OCI-LY7 (cell line): ENCODE data around the gene PRR7. TPM values are rescaled to one million over a fixed set of nuclear protein-coding genes. Genes with fewer than 3 reads are reported as not detected.

Experiments
- BruUV-seq: library from RNA; stranded (reverse); fragments of 400-500 nt; replicated peaks from 2 replicates; lab custom pipeline; 2021; lab: Mats Ljungman, UMichigan
- CTCF ChIA-PET: fragments of 300-600 bp; sonication (Branson Sonifier 250); formaldehyde crosslinking; loops from one replicate; lab custom pipeline; 2022; ENCODE audit warnings: antibody characterized with exemption; ENCODE audit not compliant: unreplicated experiment; lab: Charles Lee
- POLR2A ChIA-PET: fragments of 300-600 bp; sonication (Branson Sonifier 250); formaldehyde crosslinking; loops from one replicate; lab custom pipeline; 2022; ENCODE audit warnings: antibody characterized with exemption; lab: Charles Lee
- DNase-seq: peaks from one replicate; pipeline ENCODE4 v3.0.0-alpha.2; 2015; ENCODE audit warnings: low spot score
- H2AFZ ChIP-seq: fragments of 200-600 bp; sonication (generic), shearing (Covaris generic); 2 replicates; pipeline ENCODE4 v1.6.1; 2014; ENCODE audit warnings: mild to moderate bottlenecking, antibody characterized with exemption, low read length, moderate library complexity
- H3K27ac ChIP-seq: fragments of 200-600 bp; sonication (generic); 2 replicates; pipeline ENCODE4 v1.5.1; 2014; ENCODE audit warnings: mixed run types, low read depth, mild to moderate bottlenecking, moderate library complexity, low read length, inconsistent platforms; ENCODE audit not compliant: poor library complexity, severe bottlenecking
- H3K36me3 ChIP-seq: fragments of 200-600 bp; sonication (generic); 2 replicates; pipeline ENCODE4 v1.6.1; 2014; ENCODE audit warnings: mild to moderate bottlenecking, antibody characterized with exemption, low read length, moderate library complexity, mixed read lengths; ENCODE audit not compliant: insufficient read depth
- H3K4me1 ChIP-seq: fragments of 200-600 bp; sonication (generic); 2 replicates; pipeline ENCODE4 v1.5.1; 2014; ENCODE audit warnings: mild to moderate bottlenecking, low read length; ENCODE audit not compliant: insufficient read depth, poor library complexity, severe bottlenecking
- H3K4me2 ChIP-seq: fragments of 200-600 bp; sonication (generic); 2 replicates; pipeline ENCODE4 v1.6.1; 2014; ENCODE audit warnings: mild to moderate bottlenecking, low read length
- H3K4me3 ChIP-seq: fragments of 200-600 bp; sonication (generic); 2 replicates; pipeline ENCODE4 v1.5.1; 2014; ENCODE audit warnings: mild to moderate bottlenecking, low read depth, low read length; ENCODE audit not compliant: poor library complexity, severe bottlenecking
- H3K79me2 ChIP-seq: fragments of 200-600 bp; sonication (generic); 2 replicates; pipeline ENCODE4 v1.6.1; 2016; ENCODE audit warnings: low read depth, mild to moderate bottlenecking, low read length, moderate library complexity, mixed read lengths; ENCODE audit not compliant: insufficient read depth
- H3K9me2 ChIP-seq: fragments of 200-600 bp; sonication (generic); 2 replicates; pipeline ENCODE4 v1.6.1; 2016; ENCODE audit warnings: mild to moderate bottlenecking, low read length, mixed read lengths; ENCODE audit not compliant: insufficient read depth
- H3K9me3 ChIP-seq: fragments of 200-600 bp; sonication (generic); 2 replicates; pipeline ENCODE4 v1.6.1; 2014; ENCODE audit warnings: mild to moderate bottlenecking, mixed run types, low read length, mixed read lengths
- H4K20me1 ChIP-seq: fragments of 200-600 bp; sonication (generic); 2 replicates; pipeline ENCODE4 v1.6.1; 2014; ENCODE audit warnings: mild to moderate bottlenecking, antibody characterized with exemption, low read length, moderate library complexity, mixed read lengths; ENCODE audit not compliant: insufficient read depth
- EZH2phosphoT487 ChIP-seq: fragments of 200-600 bp; sonication (generic); IDR thresholded peaks from 2 replicates; pipeline ENCODE4 v1.6.1; 2018; ENCODE audit warnings: low read depth, borderline replicate concordance, mild to moderate bottlenecking, mixed run types, antibody characterized with exemption, low read length, moderate library complexity, mixed read lengths
- intact Hi-C: fragments of 100-400 bp; cut with micrococcal nuclease; formaldehyde crosslinking; loops from one replicate; pipeline ENCODE4 v1.10.0; 2022; ENCODE audit not compliant: unreplicated experiment
- total RNA-seq, 2 experiments: library from RNA; depleted of rRNA in 1 of 2; stranded (reverse); fragments of >200 nt in 1 of 2; shearing (Covaris generic) in 1 of 2; gene quantifications; 2 replicates each; pipeline ENCODE4 v1.2.3, GENCODE V29; 2014 to 2022
- TF ChIP-seq, protein P1 (sequence below): fragments of 200-600 bp; sonication (generic); conservative IDR thresholded peaks from 2 replicates; pipeline ENCODE4 v1.5.1; 2014; ENCODE audit warnings: mild to moderate bottlenecking, antibody characterized with exemption, low read length, moderate library complexity, mixed read lengths

Gene PRR7
- total RNA-seq, 2 experiments from 2014 or later, result 12.8 to 13.6 TPM

DNA sequence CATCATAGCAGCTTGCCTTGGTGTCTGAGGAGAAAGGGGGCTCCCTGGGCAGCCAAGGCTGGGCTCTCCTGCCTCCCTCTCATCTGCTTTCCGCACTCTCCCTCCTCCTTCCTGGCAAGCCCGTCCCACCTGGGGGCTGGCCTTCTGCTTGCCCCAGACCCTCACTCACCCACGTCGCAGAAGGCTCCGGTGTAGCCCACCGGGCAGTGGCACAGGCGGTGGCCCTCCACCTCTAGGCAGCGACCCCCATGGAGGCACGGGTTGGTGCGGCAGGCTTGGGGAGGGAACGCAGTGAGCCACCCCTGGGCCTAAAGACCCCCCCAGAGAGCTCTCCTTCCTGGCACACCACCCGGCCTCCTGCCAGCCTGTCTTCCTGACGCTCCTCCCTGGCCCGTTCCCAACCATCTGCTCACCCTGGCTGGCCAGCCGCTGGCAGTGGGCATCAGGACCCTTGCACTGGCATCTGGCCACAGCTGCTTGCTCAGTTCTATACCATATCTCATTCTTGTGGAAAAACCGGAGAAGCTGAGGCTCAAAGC is 41.9 kb upstream of the PRR7 start:
- Histone ChIP-seq H3K4me2 (peak overlapping the region; percentile 73), H3K4me3 (peak overlapping the region; percentile 62), H3K4me1 (peaks cover 18% of the 10 kb centered on the region), H4K20me1 (no peaks in the 10 kb centered on the region), H3K79me2 (no peaks in the 10 kb centered on the region), H2AFZ (peak overlapping the region; percentile 58; the same call in 1 of the 2 replicates), H3K9me2 (no peaks in the 10 kb centered on the region), H3K9me3 (no peaks in the 10 kb centered on the region), H3K27ac (no peak overlapping the region), H3K36me3 (no peaks in the 10 kb centered on the region)
- no peak for DNase-seq
- intact Hi-C loops, result loop anchor here (1.0 to 10.0 kb wide), 3 partner anchors 42 to 190 kb away; partner anchors contain the start of genes PRR7 and TMED9
- no peak for TF ChIP-seq EZH2phosphoT487
- TF ChIP-seq, protein P1, sequence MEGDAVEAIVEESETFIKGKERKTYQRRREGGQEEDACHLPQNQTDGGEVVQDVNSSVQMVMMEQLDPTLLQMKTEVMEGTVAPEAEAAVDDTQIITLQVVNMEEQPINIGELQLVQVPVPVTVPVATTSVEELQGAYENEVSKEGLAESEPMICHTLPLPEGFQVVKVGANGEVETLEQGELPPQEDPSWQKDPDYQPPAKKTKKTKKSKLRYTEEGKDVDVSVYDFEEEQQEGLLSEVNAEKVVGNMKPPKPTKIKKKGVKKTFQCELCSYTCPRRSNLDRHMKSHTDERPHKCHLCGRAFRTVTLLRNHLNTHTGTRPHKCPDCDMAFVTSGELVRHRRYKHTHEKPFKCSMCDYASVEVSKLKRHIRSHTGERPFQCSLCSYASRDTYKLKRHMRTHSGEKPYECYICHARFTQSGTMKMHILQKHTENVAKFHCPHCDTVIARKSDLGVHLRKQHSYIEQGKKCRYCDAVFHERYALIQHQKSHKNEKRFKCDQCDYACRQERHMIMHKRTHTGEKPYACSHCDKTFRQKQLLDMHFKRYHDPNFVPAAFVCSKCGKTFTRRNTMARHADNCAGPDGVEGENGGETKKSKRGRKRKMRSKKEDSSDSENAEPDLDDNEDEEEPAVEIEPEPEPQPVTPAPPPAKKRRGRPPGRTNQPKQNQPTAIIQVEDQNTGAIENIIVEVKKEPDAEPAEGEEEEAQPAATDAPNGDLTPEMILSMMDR, result no peak
- POLR2A ChIA-PET, result interaction anchor here (0.6 to 2.6 kb wide), 8 partner anchors 10 to 56 kb away, joined by 3 to 10 read pairs (median 5); partner anchors contain the start of gene GRK6
- no TSS peak for BruUV-seq
- CTCF ChIA-PET, result interaction anchor here (0.6 to 3.5 kb wide), 7 partner anchors 15 to 51 kb away, joined by 3 to 25 read pairs (median 7); no protein-coding TSS in a partner anchor

DNA sequence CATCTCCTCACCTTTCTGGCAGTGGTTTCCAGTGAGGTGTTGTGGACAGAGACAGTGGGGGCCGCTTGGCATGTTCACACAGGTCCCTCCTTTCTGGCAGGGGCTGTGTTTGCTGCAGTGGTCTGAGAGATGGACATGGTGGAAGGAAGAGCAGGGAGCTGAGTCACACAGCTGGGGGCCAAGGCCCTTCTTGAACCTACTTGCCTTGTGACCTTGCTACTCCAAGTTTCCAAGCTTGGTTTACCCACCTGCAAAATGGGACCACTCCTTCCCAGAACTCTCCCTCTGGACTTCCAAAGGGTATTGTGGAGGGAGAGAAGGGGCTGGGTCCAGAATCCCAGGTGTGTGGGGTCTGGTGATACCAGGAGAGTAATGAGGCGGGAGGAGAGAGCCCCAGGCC is 41.3 kb upstream of the PRR7 start:
- peaks cover 18% of the 10 kb centered on the region for H3K4me1 ChIP-seq
- no TSS peak for BruUV-seq
- H3K79me2 ChIP-seq, result no peaks in the 10 kb centered on the region
- H3K36me3 ChIP-seq, result no peaks in the 10 kb centered on the region
- DNase-seq, result no peak
- H3K27ac ChIP-seq, result no peak overlapping the region
- no peaks in the 10 kb centered on the region for H4K20me1 ChIP-seq
- no peaks in the 10 kb centered on the region for H3K9me3 ChIP-seq
- ChIA-PET POLR2A (interaction anchor here (0.6 to 2.1 kb wide), 4 partner anchors 16 to 57 kb away, joined by 3 to 9 read pairs (median 6); partner anchors contain the start of gene GRK6), CTCF (interaction anchor here (3.5 kb wide), 1 partner anchor 47 kb away, joined by 11 read pairs; no protein-coding TSS in a partner anchor)
- no peak overlapping the region for H2AFZ ChIP-seq
- H3K4me2 ChIP-seq, result no peak overlapping the region
- intact Hi-C loops, result loop anchor here (10.0 kb wide), 1 partner anchor 189 kb away; the partner anchor contains the start of gene TMED9
- H3K9me2 ChIP-seq, result no peaks in the 10 kb centered on the region
- no peak overlapping the region for H3K4me3 ChIP-seq
- TF ChIP-seq EZH2phosphoT487, result no peak
- TF ChIP-seq, protein P1, result no peak

DNA sequence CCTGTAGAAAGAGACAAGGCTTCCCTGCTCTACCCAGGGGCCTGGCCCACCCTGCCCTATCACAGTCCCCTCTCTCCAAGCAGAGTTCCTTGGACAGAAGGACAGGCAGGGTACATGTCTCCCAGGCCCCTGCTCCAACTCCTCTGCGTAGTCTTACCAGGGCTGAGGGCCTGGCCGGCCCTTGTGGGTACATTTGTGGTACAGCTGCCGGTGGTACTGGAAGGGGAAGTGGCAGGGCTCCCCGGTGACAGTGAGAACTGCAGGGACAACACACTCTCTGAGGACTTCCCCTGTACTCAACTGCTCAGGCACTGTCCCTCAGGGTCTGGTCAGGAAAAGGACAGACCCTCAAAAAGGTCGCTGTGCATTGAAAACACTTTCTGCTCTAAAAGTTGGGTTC is 40.8 kb upstream of the PRR7 start:
- no peaks in the 10 kb centered on the region for H4K20me1 ChIP-seq
- DNase-seq, result no peak
- no peaks in the 10 kb centered on the region for H3K9me2 ChIP-seq
- H3K27ac ChIP-seq, result no peak overlapping the region
- H3K79me2 ChIP-seq, result no peaks in the 10 kb centered on the region
- peaks cover 21% of the 10 kb centered on the region for H3K4me1 ChIP-seq
- H2AFZ ChIP-seq, result no peak overlapping the region
- no peak overlapping the region for H3K4me2 ChIP-seq
- CTCF ChIA-PET, result interaction anchor here (3.5 kb wide), 1 partner anchor 47 kb away, joined by 11 read pairs; no protein-coding TSS in a partner anchor
- POLR2A ChIA-PET, result interaction anchor here (1.3 kb wide), 2 partner anchors 16 to 26 kb away, joined by 3 read pairs; no protein-coding TSS in a partner anchor
- H3K9me3 ChIP-seq, result no peaks in the 10 kb centered on the region
- intact Hi-C loops, result loop anchor here (10.0 kb wide), 1 partner anchor 189 kb away; the partner anchor contains the start of gene TMED9
- H3K4me3 ChIP-seq, result no peak overlapping the region
- H3K36me3 ChIP-seq, result no peaks in the 10 kb centered on the region
- no TSS peak for BruUV-seq
- no peak for TF ChIP-seq EZH2phosphoT487
- TF ChIP-seq, protein P1, result no peak
